HG03565 (cell line): ENCODE data around the gene FRAT2.
A peak's percentile ranks its signal among the peaks of the same experiment; 100 is the strongest.
"Not testable (repeated sequence)": the region's sequence is repeated elsewhere in the genome, so short reads cannot be mapped to it uniquely, and the experiment has no call there.

Experiments used
- ATAC-seq: cut with Tn5 transposase; IDR thresholded peaks from one replicate; pipeline ENCODE4 v1.9.1; 2021; ENCODE audit warnings: mild to moderate bottlenecking, moderate library complexity; ENCODE audit not compliant: unreplicated experiment

Gene FRAT2

GRCh38 chr10:97292862-97293198 is 41.7 kb downstream of the FRAT2 start:
- ATAC-seq = no peak

GRCh38 chr10:97292097-97292861 is 42.2 kb downstream of the FRAT2 start, which contains the start of gene ARHGAP19:
Gene ARHGAP19 (minus strand): TSS chr10:97292637. CDS start chr10:97292627, 10 bp downstream.
- peak; percentile 96 for ATAC-seq

DNA sequence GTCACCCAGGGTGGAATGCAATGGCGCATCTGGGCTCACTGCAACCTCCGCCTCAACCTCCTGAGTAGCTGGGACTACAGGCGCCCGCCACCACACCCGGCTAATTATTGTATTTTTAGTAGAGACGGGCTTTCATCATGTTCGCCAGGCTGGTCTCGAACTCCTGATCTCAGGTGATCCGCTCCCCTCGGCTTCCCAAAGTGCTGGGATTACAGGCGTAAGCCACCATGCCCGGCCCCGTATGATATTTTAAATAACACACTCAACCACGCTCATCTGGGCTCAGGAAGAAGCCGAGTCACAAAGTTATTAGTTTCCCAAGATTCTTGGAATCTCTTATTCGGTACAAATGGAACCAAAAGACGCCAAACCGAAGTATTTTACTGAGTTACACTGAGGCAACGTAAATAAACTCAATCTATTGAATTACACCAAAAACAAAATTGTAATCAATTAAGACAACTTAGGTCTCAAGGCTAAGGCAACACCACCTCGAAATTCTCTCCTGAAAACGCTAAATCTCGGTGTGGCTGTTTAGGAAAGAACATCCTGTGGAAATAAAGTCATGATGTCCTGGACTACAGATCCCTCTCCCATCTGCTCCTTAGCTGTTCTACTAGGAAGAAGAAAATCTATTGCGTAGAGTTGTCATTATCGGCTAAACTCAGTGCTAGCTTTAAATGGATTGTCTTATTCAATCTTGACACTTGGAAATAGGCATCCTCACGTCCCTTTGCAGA is 43.0 kb downstream of the FRAT2 start:
- ATAC-seq = no peak

GRCh38 chr10:97290576-97291356 is 43.8 kb downstream of the FRAT2 start:
- ATAC-seq = not testable (repeated sequence)

- not testable (repeated sequence) for ATAC-seq
Observed at GRCh38 chr10:97290076-97290475, 44.5 kb downstream of the FRAT2 start.
